ENCODE data around the gene MGAT1. TPM values are rescaled to one million over a fixed set of nuclear protein-coding genes. Genes with fewer than 3 reads are reported as not detected.

MGAT1 gene
- total RNA-seq, 2 donors from 2014 or later = 101 to 115 TPM

DNA sequence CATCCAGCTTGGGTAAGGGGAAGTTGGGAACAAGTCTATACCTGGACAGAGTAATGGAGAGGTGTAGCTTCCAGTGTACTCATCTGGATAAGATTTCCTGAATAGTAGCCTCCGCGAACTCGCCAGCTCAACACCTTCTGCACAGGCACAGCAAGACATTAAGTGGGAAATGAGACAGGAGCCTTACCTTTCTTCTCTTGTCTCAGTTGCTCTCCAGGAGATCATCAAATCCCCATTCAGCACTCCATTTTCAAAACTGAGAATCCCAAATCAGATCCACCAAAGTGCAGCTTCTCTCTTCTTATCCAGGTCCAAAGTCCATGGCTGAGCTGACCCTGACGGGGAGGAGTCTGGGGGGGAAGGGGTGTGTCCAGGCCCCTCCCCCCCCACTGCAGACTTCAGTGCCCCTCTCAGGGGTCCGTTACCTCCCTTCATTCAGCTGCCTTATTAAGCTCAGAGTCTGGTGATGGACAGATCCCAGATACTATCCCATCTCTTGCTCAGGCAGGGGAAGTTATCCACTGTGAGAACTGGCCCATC is 5.9 kb upstream of the MGAT1 start:
- intact Hi-C loops (cut with DNase I) = no loop called here
- no peaks in the 10 kb centered on the region for H3K9me3 ChIP-seq
- DNase-seq = no peak
- no peaks in the 10 kb centered on the region for H3K27me3 ChIP-seq
- peak overlapping the region in 1 of 2 donors; percentile 96 for H3K9ac ChIP-seq (ENCODE audit: low read depth in 2 of 2, low read length in 2 of 2)
- peak overlapping the region; percentile 99 for H3K27ac ChIP-seq
- TF ChIP-seq, protein P1, sequence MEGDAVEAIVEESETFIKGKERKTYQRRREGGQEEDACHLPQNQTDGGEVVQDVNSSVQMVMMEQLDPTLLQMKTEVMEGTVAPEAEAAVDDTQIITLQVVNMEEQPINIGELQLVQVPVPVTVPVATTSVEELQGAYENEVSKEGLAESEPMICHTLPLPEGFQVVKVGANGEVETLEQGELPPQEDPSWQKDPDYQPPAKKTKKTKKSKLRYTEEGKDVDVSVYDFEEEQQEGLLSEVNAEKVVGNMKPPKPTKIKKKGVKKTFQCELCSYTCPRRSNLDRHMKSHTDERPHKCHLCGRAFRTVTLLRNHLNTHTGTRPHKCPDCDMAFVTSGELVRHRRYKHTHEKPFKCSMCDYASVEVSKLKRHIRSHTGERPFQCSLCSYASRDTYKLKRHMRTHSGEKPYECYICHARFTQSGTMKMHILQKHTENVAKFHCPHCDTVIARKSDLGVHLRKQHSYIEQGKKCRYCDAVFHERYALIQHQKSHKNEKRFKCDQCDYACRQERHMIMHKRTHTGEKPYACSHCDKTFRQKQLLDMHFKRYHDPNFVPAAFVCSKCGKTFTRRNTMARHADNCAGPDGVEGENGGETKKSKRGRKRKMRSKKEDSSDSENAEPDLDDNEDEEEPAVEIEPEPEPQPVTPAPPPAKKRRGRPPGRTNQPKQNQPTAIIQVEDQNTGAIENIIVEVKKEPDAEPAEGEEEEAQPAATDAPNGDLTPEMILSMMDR (IDR thresholded peaks at IDR 0.05) = no peak
- no peaks in the 10 kb centered on the region for H3K36me3 ChIP-seq
- peak overlapping the region; percentile 42 for H3K4me3 ChIP-seq
- peaks cover 29% of the 10 kb centered on the region for H3K4me1 ChIP-seq

DNA sequence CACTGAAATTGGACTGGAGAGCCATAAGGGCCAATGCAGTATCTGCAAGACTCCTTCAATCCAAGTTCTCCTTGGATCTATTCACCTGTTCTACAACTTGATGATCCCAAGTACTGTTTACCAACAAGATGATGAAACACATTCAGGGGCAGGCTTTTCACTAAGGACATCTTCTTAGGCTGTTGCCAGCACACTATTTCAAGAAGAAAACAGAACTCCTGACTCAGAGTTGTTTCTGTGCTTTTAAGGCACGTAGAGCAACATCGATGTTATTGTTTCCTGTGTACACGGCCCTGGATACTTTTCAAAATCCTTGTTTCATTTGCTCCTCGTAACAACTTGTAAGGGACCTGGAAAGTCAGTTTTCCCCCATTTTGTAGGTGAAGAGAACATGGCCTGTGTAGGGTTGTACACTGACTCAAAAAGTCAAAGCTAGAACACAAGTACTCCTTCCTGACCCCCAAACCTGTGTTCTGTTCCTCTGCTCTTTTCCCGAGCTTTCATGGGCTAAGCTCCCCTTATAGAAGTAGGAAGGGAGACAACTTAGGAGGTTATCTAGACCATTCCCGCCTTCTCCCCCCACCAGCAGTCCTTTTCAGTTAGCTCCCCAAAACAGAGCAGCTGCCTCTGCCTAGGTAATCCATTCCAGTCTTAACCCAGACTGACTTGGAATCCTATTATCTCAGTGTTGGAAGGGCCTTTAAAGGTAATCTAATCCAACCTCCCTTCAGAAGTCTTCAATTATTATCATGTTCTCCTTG is 5.2 kb upstream of the MGAT1 start:
- Histone ChIP-seq H3K9me3 (no peaks in the 10 kb centered on the region), H3K27ac (peak overlapping the region; percentile 99), H3K9ac (ENCODE audit: low read depth in 2 of 2, low read length in 2 of 2) (peak overlapping the region; percentile 26 to 96), H3K4me1 (peaks cover 29% of the 10 kb centered on the region), H3K27me3 (no peaks in the 10 kb centered on the region), H3K36me3 (no peaks in the 10 kb centered on the region), H3K4me3 (peak overlapping the region; percentile 42)
- TF ChIP-seq, protein P1 (IDR thresholded peaks at IDR 0.05) = no peak
- intact Hi-C loops (cut with DNase I) = no loop called here
- DNase-seq = no peak

DNA sequence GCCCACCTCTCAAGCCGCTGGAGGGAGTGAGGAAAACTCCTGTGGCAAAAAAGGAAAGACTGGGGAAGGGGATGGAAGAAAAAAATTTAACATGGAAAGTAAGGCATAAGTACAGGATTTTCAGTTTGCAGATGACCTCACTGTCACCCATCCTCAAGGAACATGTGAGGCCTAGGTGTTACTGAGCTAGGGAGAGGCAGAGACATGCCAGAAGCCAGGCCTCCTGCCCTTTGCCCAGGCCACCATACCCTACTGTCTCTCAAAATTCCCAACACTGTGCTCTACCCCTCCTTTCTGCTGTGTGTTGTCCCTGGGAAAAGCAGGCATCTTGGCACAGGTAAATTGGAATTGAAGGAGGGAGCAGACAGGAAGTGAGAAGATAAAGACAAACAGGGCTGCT is 4.4 kb upstream of the MGAT1 start:
- Histone ChIP-seq H3K36me3 (no peaks in the 10 kb centered on the region), H3K4me1 (peaks cover 29% of the 10 kb centered on the region), H3K9ac (ENCODE audit: low read depth in 2 of 2, low read length in 2 of 2) (peak overlapping the region in 1 of 2 donors; percentile 96), H3K27me3 (no peaks in the 10 kb centered on the region), H3K9me3 (no peaks in the 10 kb centered on the region), H3K4me3 (no peak overlapping the region), H3K27ac (peak overlapping the region; percentile 54)
- intact Hi-C loops (cut with DNase I) = no loop called here
- no peak for DNase-seq
- TF ChIP-seq, protein P1 (IDR thresholded peaks at IDR 0.05) = no peak

DNA sequence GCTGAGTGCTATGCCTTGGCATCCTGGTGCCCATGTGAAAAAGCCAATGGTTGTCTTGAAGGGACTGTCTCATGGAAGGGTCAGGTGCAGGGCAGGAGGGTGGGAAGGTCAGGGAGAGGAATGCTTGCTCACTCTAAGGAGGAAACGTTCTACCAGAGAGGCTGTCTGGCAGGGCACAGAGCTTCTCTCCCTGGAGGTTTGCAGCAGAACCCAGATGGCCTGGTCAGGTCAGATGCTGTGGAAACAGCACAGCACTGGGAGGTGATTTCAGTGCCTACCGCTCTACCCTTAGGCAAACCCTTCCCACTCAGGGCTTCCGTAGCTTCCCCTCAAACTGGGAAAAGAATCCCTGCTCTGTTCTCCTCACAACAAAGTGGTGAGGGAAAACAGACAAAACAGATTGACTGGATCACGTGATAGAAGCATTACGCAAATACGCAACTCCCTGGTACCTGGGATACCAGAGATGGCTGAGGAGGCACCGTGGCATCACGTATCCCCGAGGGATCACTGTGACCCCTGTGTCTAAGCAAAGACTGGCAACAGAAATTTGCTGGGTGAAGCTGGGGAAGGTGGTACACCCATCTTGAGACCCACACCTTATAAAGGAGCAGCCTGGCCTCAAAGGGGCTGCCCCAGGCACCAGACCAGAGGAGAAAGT is 3.9 kb upstream of the MGAT1 start:
- DNase-seq = no peak
- peak overlapping the region; percentile 7 for H3K4me3 ChIP-seq
- no peaks in the 10 kb centered on the region for H3K9me3 ChIP-seq
- TF ChIP-seq, protein P1 (IDR thresholded peaks at IDR 0.05) = no peak
- peak overlapping the region in 1 of 2 donors; percentile 96 for H3K9ac ChIP-seq (ENCODE audit: low read depth in 2 of 2, low read length in 2 of 2)
- intact Hi-C loops (cut with DNase I) = no loop called here
- H3K36me3 ChIP-seq = no peaks in the 10 kb centered on the region
- peak overlapping the region; percentile 54 for H3K27ac ChIP-seq
- peaks cover 29% of the 10 kb centered on the region for H3K4me1 ChIP-seq
- no peaks in the 10 kb centered on the region for H3K27me3 ChIP-seq

DNA sequence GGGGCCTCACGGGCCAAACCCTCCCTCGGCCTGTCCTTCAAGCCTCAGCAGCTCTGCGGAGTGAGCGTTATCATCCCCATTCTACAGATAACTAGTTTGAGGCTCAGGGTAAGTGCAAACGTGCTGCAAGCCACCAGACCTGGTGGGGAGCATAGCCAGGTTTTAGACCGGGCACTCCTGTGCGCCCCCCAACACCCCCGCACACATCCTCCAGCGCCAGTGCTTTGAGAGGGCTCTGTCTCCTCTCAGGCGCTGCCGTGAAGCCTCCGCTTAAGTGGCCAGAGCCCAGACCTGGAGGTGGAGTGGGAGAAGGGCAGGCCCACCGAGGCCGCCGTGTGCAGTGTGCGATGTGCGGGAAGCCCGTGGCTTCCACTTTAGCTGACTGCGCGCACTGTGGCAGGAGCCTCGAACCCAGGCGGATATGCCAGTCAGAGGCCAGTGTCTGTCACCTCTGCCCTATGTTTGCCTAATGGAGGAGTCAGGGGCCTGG is 1.6 kb upstream of the MGAT1 start:
- Histone ChIP-seq H3K9ac (ENCODE audit: low read depth in 2 of 2, low read length in 2 of 2) (peak overlapping the region; percentile 59 to 88), H3K27ac (peak overlapping the region; percentile 99), H3K4me1 (peaks cover 31% of the 10 kb centered on the region), H3K9me3 (no peaks in the 10 kb centered on the region), H3K4me3 (peak overlapping the region; percentile 98), H3K27me3 (no peaks in the 10 kb centered on the region), H3K36me3 (no peaks in the 10 kb centered on the region)
- no peak for DNase-seq
- intact Hi-C loops (cut with DNase I) = no loop called here
- TF ChIP-seq, protein P1 (IDR thresholded peaks at IDR 0.05) = no peak
